GM12878 (cell line): ENCODE results near the gene TLL1. TPM values are rescaled to one million over a fixed set of nuclear protein-coding genes. Genes with fewer than 3 reads are reported as not detected.

ENCODE experiments used
- ATAC-seq: fragments of 200-7000 bp; cut with Tn5 transposase; 3 replicates; pipeline ENCODE4 v1.9.1; 2020; ENCODE audit warnings: mild to moderate bottlenecking, moderate library complexity
- BruUV-seq: library from RNA; stranded (reverse); fragments of 400-500 nt; replicated peaks from 2 replicates; lab custom pipeline; 2021; lab: Mats Ljungman, UMichigan
- CTCF ChIA-PET: fragments of 300-600 bp; sonication (Branson Sonifier 250); formaldehyde crosslinking; extraction: SDS; loops from one replicate; lab custom pipeline; 2021; ENCODE audit warnings: inconsistent platforms; lab: Yijun Ruan, JAX
- POLR2A ChIA-PET: fragments of 350-600 bp; formaldehyde crosslinking; extraction: SDS; loops from one replicate; lab custom pipeline; 2021; ENCODE audit warnings: inconsistent platforms; lab: Charles Lee
- RAD21 ChIA-PET: fragments of 300-600 bp; sonication (Branson Sonifier 250); formaldehyde crosslinking; loops from one replicate; lab custom pipeline; 2023; ENCODE audit warnings: antibody characterized with exemption; ENCODE audit not compliant: unreplicated experiment; lab: Charles Lee
- SMC1A ChIA-PET: fragments of 300-600 bp; sonication (Branson Sonifier 250); formaldehyde crosslinking; loops from one replicate; lab custom pipeline; 2023; ENCODE audit not compliant: unreplicated experiment, uncharacterized antibody; lab: Charles Lee
- DNase-seq: peaks from one replicate; pipeline ENCODE4 v3.0.0-alpha.2; 2011; ENCODE audit warnings: low read depth, low spot score
- FAIRE-seq: peaks from 3 replicates; lab custom pipeline; 2011; peaks lifted over from hg19 to GRCh38; lab: Jason Lieb, UNC
- H2AFZ ChIP-seq: 2 replicates; pipeline ENCODE4 v1.6.0; 2011; ENCODE audit warnings: low read depth, low read length, control low read depth; ENCODE audit not compliant: control insufficient read depth
- H3K27ac ChIP-seq: 2 replicates; pipeline ENCODE4 v1.5.1; 2011; ENCODE audit warnings: control low read depth; ENCODE audit not compliant: control insufficient read depth, insufficient read depth
- H3K27me3 ChIP-seq, 2 experiments: replicated peaks in 1 of 2; 2 replicates each; pipeline versions ENCODE4 v1.6.0 to v1.6.1; 2011; ENCODE audit warnings: low read length in 1 of 2; ENCODE audit not compliant: control insufficient read depth in 2 of 2, insufficient read depth in 2 of 2
- H3K36me3 ChIP-seq, 2 experiments: 2 replicates each; pipeline ENCODE4 v1.5.1; 2011; ENCODE audit warnings: low read length in 1 of 2; ENCODE audit not compliant: control insufficient read depth in 2 of 2, insufficient read depth in 2 of 2
- H3K4me1 ChIP-seq: 2 replicates; pipeline ENCODE4 v1.6.1; 2011; ENCODE audit warnings: mild to moderate bottlenecking, low read length, moderate library complexity, mixed read lengths; ENCODE audit not compliant: control insufficient read depth, insufficient read depth
- H3K4me2 ChIP-seq: 2 replicates; pipeline ENCODE4 v1.6.0; 2011; ENCODE audit warnings: control low read depth; ENCODE audit not compliant: control insufficient read depth, insufficient read depth
- H3K4me3 ChIP-seq: fragments of 200-600 bp; sonication (generic); 2 replicates; pipeline ENCODE4 v1.5.1; 2016
- H3K79me2 ChIP-seq: 2 replicates; pipeline ENCODE4 v1.6.0; 2011; ENCODE audit warnings: low read length; ENCODE audit not compliant: control insufficient read depth, insufficient read depth
- H3K9ac ChIP-seq: 2 replicates; pipeline ENCODE4 v1.8.0; 2011; ENCODE audit warnings: low read length, control low read depth, mixed read lengths; ENCODE audit not compliant: control insufficient read depth, insufficient read depth
- H3K9me3 ChIP-seq: replicated peaks from 3 replicates; pipeline ENCODE4 v1.5.1; 2011; ENCODE audit warnings: mild to moderate bottlenecking, low read length; ENCODE audit not compliant: control insufficient read depth, insufficient read depth
- H4K20me1 ChIP-seq: 2 replicates; pipeline ENCODE4 v1.6.0; 2011; ENCODE audit not compliant: control insufficient read depth, insufficient read depth
- CEBPB ChIP-seq, 2 experiments: fragments of 150-350 bp in 1 of 2; IDR thresholded peaks; 2 replicates each; pipeline ENCODE4 v1.6.1; 2012 to 2014; ENCODE audit warnings: low read depth in 2 of 2, low read length in 2 of 2, borderline replicate concordance in 1 of 2, inconsistent platforms in 1 of 2
- CHD2 ChIP-seq: IDR thresholded peaks from 2 replicates; pipeline ENCODE4 v1.6.1; 2011; ENCODE audit warnings: low read depth, low read length, improper control_type of control experiment, borderline replicate concordance
- LARP7 ChIP-seq: fragments of 450-650 bp; IDR thresholded peaks from 2 replicates; pipeline ENCODE4 v1.6.1; 2017; ENCODE audit warnings: mild to moderate bottlenecking
- PBX3 ChIP-seq: IDR thresholded peaks from 2 replicates; pipeline ENCODE4 v1.6.1; 2011; ENCODE audit warnings: mild to moderate bottlenecking, low read depth, low read length, moderate library complexity; ENCODE audit not compliant: insufficient replicate concordance
- PML ChIP-seq: IDR thresholded peaks from 2 replicates; pipeline ENCODE4 v1.6.1; 2012; ENCODE audit warnings: low read length, inconsistent platforms
- RAD21 ChIP-seq: IDR thresholded peaks from 2 replicates; pipeline ENCODE4 v1.6.1; 2011; ENCODE audit warnings: mild to moderate bottlenecking, low read depth, low read length, moderate library complexity; ENCODE audit not compliant: insufficient read depth
- RCOR1 ChIP-seq: conservative IDR thresholded peaks from 2 replicates; pipeline ENCODE4 v1.6.1; 2012; ENCODE audit warnings: low read depth, low read length, improper control_type of control experiment
- SPI1 ChIP-seq: IDR thresholded peaks from 2 replicates; pipeline ENCODE4 v1.6.1; 2011; ENCODE audit warnings: low read depth, mild to moderate bottlenecking, low read length, moderate library complexity, borderline replicate concordance; ENCODE audit not compliant: insufficient read depth
- SRF ChIP-seq, 2 experiments: IDR thresholded peaks; 2 replicates each; pipeline ENCODE4 v1.6.1; 2011; ENCODE audit warnings: low read depth in 2 of 2, low read length in 2 of 2, mild to moderate bottlenecking in 1 of 2, moderate library complexity in 1 of 2
- WGBS: methylation state at CpG from one replicate; pipeline ENCODE4 v1.1.6; 2016; ENCODE audit warnings: low lambda C conversion rate; ENCODE audit not compliant: insufficient replicate concordance, insufficient coverage; ENCODE audit errors: missing lambda C conversion rate; 5-methylcytosine and 5-hydroxymethylcytosine counted together
- in situ Hi-C: fragments of 300-500 bp; cut with MboI; formaldehyde crosslinking; loops from 9 replicates; pipeline ENCODE4 v1.14.3; 2018; ENCODE audit warnings: mixed read lengths
- intact Hi-C: fragments of 100-400 bp; cut with micrococcal nuclease; formaldehyde crosslinking; loops from one replicate; pipeline ENCODE4 v1.14.2; 2022; ENCODE audit not compliant: unreplicated experiment
- polyA plus RNA-seq, 11 experiments: library from polyadenylated mRNA; depleted of rRNA in 4 of 11; unstranded in 6 of 11; stranded (reverse) in 5 of 11; fragments of >200 nt; fragmentation: Nextera tagmentation in 4 of 11; fragmentation: Illumina TruSeq in 1 of 11; extraction: Ambion mirVana in 4 of 11; extraction: Trizol in 1 of 11; gene quantifications; 1 replicate in 1 of 11; 2 replicates in 10 of 11; pipeline versions ENCODE4 v1.2.1 to v1.2.3, GENCODE V29; 2011 to 2016; ENCODE audit warnings: inconsistent platforms in 2 of 11, missing spikeins in 2 of 11, low read depth in 1 of 11
- total RNA-seq, 4 experiments: library from RNA; depleted of rRNA in 3 of 4; stranded (reverse); fragments of >200 nt in 3 of 4; fragmentation: Illumina TruSeq in 1 of 4; extraction: Trizol in 1 of 4; gene quantifications; 2 replicates each; pipeline versions ENCODE4 v1.2.1 to v1.2.3, GENCODE V29; 2013 to 2021
- TF ChIP-seq, protein P1 (sequence below): fragments of 450-650 bp; IDR thresholded peaks from 2 replicates; pipeline ENCODE4 v1.6.1; 2017; ENCODE audit warnings: low read depth, mild to moderate bottlenecking, moderate library complexity
- TF ChIP-seq, protein P2 (sequence below): fragments of 150-350 bp; IDR thresholded peaks from 2 replicates; pipeline ENCODE4 v1.6.1; 2016; ENCODE audit warnings: low read depth, low read length
- TF ChIP-seq, protein P3 (sequence below): fragments of 450-650 bp; IDR thresholded peaks from 2 replicates; pipeline ENCODE4 v1.6.1; 2017; ENCODE audit warnings: mild to moderate bottlenecking, moderate library complexity

Gene TLL1
- total and polyA plus RNA-seq, 10 of the 15 experiments (the other 5 are each of a cell fraction or from before 2014, with no cell fraction given): 0.02 to 0.31 (median 0.05) TPM; not detected in 2

DNA sequence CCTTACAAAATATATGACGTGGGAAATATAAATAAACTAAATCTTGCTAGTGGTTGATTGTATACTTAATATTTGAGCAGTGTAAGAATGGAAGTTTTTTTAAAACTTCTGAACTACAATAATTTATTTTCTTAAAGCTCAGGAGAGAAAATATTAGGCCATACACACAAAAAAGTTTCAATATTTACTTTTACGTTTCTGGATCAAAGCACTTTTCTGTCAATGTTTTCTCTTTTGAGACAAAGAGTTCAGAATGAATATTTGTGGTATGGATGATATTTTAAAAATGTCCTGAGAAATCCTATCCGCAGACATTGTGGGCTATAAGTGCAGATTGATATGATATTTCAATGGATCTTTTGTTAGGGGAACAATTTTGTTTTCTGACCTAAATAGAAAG is 109.9 kb downstream of the TLL1 start:
- intact Hi-C loops (no loop called here), in situ Hi-C loops (no loop called here)
- Histone ChIP-seq H3K79me2 (no peaks in the 10 kb centered on the region), H3K36me3 (no peaks in the 10 kb centered on the region), H3K27ac (no peak overlapping the region), H4K20me1 (no peaks in the 10 kb centered on the region), H3K9ac (no peak overlapping the region), H3K4me2 (no peak overlapping the region), H3K9me3 (no peaks in the 10 kb centered on the region), H2AFZ (no peak overlapping the region), H3K27me3 (no peaks in the 10 kb centered on the region), H3K4me1 (no peaks in the 10 kb centered on the region), H3K4me3 (no peak overlapping the region)
- FAIRE-seq: no peak
- 17% methylated on average over 3 of the region's 3 CpGs for WGBS
- no peak for TF ChIP-seq CHD2
- no peak for TF ChIP-seq LARP7
- TF ChIP-seq CEBPB (IDR thresholded peaks at IDR 0.05; ENCODE audit: borderline replicate concordance in 1 of 2, low read depth in 2 of 2, low read length in 2 of 2): no peak
- TF ChIP-seq PBX3: no peak
- TF ChIP-seq, protein P1, sequence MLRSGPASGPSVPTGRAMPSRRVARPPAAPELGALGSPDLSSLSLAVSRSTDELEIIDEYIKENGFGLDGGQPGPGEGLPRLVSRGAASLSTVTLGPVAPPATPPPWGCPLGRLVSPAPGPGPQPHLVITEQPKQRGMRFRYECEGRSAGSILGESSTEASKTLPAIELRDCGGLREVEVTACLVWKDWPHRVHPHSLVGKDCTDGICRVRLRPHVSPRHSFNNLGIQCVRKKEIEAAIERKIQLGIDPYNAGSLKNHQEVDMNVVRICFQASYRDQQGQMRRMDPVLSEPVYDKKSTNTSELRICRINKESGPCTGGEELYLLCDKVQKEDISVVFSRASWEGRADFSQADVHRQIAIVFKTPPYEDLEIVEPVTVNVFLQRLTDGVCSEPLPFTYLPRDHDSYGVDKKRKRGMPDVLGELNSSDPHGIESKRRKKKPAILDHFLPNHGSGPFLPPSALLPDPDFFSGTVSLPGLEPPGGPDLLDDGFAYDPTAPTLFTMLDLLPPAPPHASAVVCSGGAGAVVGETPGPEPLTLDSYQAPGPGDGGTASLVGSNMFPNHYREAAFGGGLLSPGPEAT: no peak
- TF ChIP-seq RAD21: no peak
- no peak for TF ChIP-seq RCOR1
- no peak for TF ChIP-seq SRF (IDR thresholded peaks at IDR 0.05; ENCODE audit: low read depth in 2 of 2, low read length in 2 of 2)
- no peak for TF ChIP-seq SPI1
- TF ChIP-seq, protein P2, sequence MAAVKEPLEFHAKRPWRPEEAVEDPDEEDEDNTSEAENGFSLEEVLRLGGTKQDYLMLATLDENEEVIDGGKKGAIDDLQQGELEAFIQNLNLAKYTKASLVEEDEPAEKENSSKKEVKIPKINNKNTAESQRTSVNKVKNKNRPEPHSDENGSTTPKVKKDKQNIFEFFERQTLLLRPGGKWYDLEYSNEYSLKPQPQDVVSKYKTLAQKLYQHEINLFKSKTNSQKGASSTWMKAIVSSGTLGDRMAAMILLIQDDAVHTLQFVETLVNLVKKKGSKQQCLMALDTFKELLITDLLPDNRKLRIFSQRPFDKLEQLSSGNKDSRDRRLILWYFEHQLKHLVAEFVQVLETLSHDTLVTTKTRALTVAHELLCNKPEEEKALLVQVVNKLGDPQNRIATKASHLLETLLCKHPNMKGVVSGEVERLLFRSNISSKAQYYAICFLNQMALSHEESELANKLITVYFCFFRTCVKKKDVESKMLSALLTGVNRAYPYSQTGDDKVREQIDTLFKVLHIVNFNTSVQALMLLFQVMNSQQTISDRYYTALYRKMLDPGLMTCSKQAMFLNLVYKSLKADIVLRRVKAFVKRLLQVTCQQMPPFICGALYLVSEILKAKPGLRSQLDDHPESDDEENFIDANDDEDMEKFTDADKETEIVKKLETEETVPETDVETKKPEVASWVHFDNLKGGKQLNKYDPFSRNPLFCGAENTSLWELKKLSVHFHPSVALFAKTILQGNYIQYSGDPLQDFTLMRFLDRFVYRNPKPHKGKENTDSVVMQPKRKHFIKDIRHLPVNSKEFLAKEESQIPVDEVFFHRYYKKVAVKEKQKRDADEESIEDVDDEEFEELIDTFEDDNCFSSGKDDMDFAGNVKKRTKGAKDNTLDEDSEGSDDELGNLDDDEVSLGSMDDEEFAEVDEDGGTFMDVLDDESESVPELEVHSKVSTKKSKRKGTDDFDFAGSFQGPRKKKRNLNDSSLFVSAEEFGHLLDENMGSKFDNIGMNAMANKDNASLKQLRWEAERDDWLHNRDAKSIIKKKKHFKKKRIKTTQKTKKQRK: no peak
- TF ChIP-seq, protein P3, sequence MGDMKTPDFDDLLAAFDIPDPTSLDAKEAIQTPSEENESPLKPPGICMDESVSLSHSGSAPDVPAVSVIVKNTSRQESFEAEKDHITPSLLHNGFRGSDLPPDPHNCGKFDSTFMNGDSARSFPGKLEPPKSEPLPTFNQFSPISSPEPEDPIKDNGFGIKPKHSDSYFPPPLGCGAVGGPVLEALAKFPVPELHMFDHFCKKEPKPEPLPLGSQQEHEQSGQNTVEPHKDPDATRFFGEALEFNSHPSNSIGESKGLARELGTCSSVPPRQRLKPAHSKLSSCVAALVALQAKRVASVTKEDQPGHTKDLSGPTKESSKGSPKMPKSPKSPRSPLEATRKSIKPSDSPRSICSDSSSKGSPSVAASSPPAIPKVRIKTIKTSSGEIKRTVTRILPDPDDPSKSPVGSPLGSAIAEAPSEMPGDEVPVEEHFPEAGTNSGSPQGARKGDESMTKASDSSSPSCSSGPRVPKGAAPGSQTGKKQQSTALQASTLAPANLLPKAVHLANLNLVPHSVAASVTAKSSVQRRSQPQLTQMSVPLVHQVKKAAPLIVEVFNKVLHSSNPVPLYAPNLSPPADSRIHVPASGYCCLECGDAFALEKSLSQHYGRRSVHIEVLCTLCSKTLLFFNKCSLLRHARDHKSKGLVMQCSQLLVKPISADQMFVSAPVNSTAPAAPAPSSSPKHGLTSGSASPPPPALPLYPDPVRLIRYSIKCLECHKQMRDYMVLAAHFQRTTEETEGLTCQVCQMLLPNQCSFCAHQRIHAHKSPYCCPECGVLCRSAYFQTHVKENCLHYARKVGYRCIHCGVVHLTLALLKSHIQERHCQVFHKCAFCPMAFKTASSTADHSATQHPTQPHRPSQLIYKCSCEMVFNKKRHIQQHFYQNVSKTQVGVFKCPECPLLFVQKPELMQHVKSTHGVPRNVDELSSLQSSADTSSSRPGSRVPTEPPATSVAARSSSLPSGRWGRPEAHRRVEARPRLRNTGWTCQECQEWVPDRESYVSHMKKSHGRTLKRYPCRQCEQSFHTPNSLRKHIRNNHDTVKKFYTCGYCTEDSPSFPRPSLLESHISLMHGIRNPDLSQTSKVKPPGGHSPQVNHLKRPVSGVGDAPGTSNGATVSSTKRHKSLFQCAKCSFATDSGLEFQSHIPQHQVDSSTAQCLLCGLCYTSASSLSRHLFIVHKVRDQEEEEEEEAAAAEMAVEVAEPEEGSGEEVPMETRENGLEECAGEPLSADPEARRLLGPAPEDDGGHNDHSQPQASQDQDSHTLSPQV: no peak
- TF ChIP-seq PML: no peak
- POLR2A ChIA-PET: no interaction called here
- no TSS peak for BruUV-seq
- RAD21 ChIA-PET: no interaction called here
- DNase-seq: no peak
- CTCF ChIA-PET: interaction anchor here (0.6 kb wide), 1 partner anchor 1752 kb away, joined by 3 read pairs; no protein-coding TSS in a partner anchor
- SMC1A ChIA-PET: no interaction called here
- no peak for ATAC-seq
